Activated naive CD4-positive, alpha-beta T cell treated with anti-CD3 and anti-CD28 coated beads, Interleukin-2, amount 50 U/mL, for 72 hours (primary cell): ENCODE data around the gene CHST4. TPM values are rescaled to one million over a fixed set of nuclear protein-coding genes. Genes with fewer than 3 reads are reported as not detected.

Experiments used
- ATAC-seq, 2 donors: fragments of 150-1000 bp; cut with Tn5 transposase; 2 replicates each; pipeline ENCODE4 v1.10.0; 2021; ENCODE audit warnings: mild to moderate bottlenecking in 2 of 2, moderate library complexity in 2 of 2
- DNase-seq, 2 donors: peaks; one replicate each; pipeline ENCODE4 v3.0.0; 2021 to 2022; ENCODE audit warnings: low spot score in 2 of 2
- H3K27ac Mint-ChIP-seq, 2 donors: one replicate each; pipeline ENCODE4 v1.8.0; 2022; ENCODE audit warnings: mild to moderate bottlenecking in 2 of 2, mixed read lengths in 2 of 2
- H3K36me3 Mint-ChIP-seq, 2 donors: one replicate each; pipeline ENCODE4 v1.8.0; 2022; ENCODE audit warnings: mixed read lengths in 2 of 2
- H3K9me3 Mint-ChIP-seq, 2 donors: one replicate each; pipeline ENCODE4 v1.8.0; 2022; ENCODE audit warnings: mixed read lengths in 2 of 2
- total RNA-seq, 2 donors: library from RNA; stranded (reverse); gene quantifications; one replicate each; pipeline ENCODE4 v1.2.3, GENCODE V29; 2022

CHST4 gene
- total RNA-seq, 2 donors from 2014 or later, result not detected

GRCh38 chr16:71585318-71585703, 59.1 kb downstream of the CHST4 start:
- DNase-seq (no peak), ATAC-seq (no peak)
- H3K9me3 Mint-ChIP-seq, result no peaks in the 10 kb centered on the region

More at GRCh38 chr16:71585318-71585703, 59.1 kb downstream of the CHST4 start:
- no peaks in the 10 kb centered on the region for H3K36me3 Mint-ChIP-seq
- H3K27ac Mint-ChIP-seq, result no peak overlapping the region

Other genes starting within 250 kb of the CHST4 start
- gene CMTR2, start 237.0 kb upstream of the CHST4 start, total RNA-seq, result 10 to 100 TPM; 16.3 to 17.5 TPM
- not detected for gene CALB2, start 167.7 kb upstream of the CHST4 start, total RNA-seq
- gene TLE7, start 84.4 kb upstream of the CHST4 start, total RNA-seq, result not detected
- 1 to 10 TPM; 4.5 to 9.5 TPM for gene ZNF23, start 64.2 kb upstream of the CHST4 start, total RNA-seq
- 1 to 10 TPM; 1.1 to 2.4 TPM for gene ZNF19, start 37.1 kb upstream of the CHST4 start, total RNA-seq
- gene TAT, start 50.7 kb downstream of the CHST4 start, total RNA-seq, result not detected
- gene MARVELD3, start 99.8 kb downstream of the CHST4 start, total RNA-seq, result not detected
- 1 to 10 TPM; 6.4 to 9.4 TPM for gene PHLPP2, start 198.3 kb downstream of the CHST4 start, total RNA-seq